HG03045 (cell line): ENCODE measurements around the gene JAKMIP1.

Source experiments
- ATAC-seq: cut with Tn5 transposase; IDR thresholded peaks from one replicate; pipeline ENCODE4 v1.9.1; 2021; ENCODE audit warnings: mild to moderate bottlenecking, moderate library complexity; ENCODE audit not compliant: unreplicated experiment

JAKMIP1 gene

GRCh38 chr4:6200011-6200921 is at the start of gene JAKMIP1:
Gene JAKMIP1 (minus strand): TSS chr4:6200549. CDS start chr4:6112850, 87,699 bp downstream.
- ATAC-seq = peak; percentile 80

- no peak for ATAC-seq
Observed at GRCh38 chr4:6248394-6248793, 48.0 kb upstream of the JAKMIP1 start.

- ATAC-seq = no peak
Observed at GRCh38 chr4:6246170-6246634, 45.9 kb upstream of the JAKMIP1 start.

- no peak for ATAC-seq
Observed at GRCh38 chr4:6245246-6246169, 45.2 kb upstream of the JAKMIP1 start.

GRCh38 chr4:6242271-6243029 is 42.1 kb upstream of the JAKMIP1 start:
- no peak for ATAC-seq

- ATAC-seq = no peak
Observed at GRCh38 chr4:6241062-6241845, 40.9 kb upstream of the JAKMIP1 start.

- no peak for ATAC-seq
Observed at GRCh38 chr4:6239968-6240367, 39.6 kb upstream of the JAKMIP1 start.

GRCh38 chr4:6239486-6239885 is 39.1 kb upstream of the JAKMIP1 start:
- no peak for ATAC-seq

- no peak for ATAC-seq
Observed at GRCh38 chr4:6236816-6237390, 36.6 kb upstream of the JAKMIP1 start.

GRCh38 chr4:6235901-6236640 is 35.7 kb upstream of the JAKMIP1 start:
- no peak for ATAC-seq

GRCh38 chr4:6235012-6235411 is 34.7 kb upstream of the JAKMIP1 start:
- no peak for ATAC-seq

- ATAC-seq = no peak
Observed at GRCh38 chr4:6233929-6234328, 33.6 kb upstream of the JAKMIP1 start.

- ATAC-seq = no peak
Observed at GRCh38 chr4:6232836-6233785, 32.8 kb upstream of the JAKMIP1 start.

- no peak for ATAC-seq
Observed at GRCh38 chr4:6231663-6232165, 31.4 kb upstream of the JAKMIP1 start.

GRCh38 chr4:6230827-6231662 is 30.7 kb upstream of the JAKMIP1 start:
- ATAC-seq = no peak

GRCh38 chr4:6230502-6230785 is 30.1 kb upstream of the JAKMIP1 start:
- ATAC-seq = no peak
